Measurements from ENCODE around the gene COL24A1. TPM values are rescaled to one million over a fixed set of nuclear protein-coding genes. Genes with fewer than 3 reads are reported as not detected.
"Not testable (repeated sequence)": the region's sequence is repeated elsewhere in the genome, so short reads cannot be mapped to it uniquely, and the experiment has no call there.

COL24A1 gene
- total RNA-seq, 1 donor from 2014 or later, result under 0.01 TPM

DNA sequence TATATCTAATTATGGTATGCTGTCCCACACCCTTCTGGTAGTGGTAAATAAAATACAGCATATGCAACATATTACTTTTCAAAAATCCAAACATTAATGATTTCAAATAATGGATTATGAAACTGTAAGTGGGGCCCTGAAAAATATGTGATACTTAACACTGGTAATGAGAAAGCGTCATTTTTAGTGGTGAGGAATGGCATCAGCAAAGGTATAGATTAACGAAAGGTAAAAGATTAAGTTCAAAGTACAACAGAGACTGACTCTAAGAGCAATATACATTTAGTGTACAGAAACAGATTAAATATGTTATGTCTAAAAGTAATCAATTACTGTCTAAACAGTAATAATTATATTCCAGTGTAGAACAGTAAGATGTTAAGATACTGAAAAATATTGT lies 194.1 kb downstream of the COL24A1 start:
- H3K27me3 ChIP-seq (ENCODE audit: control insufficient read depth, insufficient read depth, low read length), result no peaks in the 10 kb centered on the region
- TF ChIP-seq, protein P1, sequence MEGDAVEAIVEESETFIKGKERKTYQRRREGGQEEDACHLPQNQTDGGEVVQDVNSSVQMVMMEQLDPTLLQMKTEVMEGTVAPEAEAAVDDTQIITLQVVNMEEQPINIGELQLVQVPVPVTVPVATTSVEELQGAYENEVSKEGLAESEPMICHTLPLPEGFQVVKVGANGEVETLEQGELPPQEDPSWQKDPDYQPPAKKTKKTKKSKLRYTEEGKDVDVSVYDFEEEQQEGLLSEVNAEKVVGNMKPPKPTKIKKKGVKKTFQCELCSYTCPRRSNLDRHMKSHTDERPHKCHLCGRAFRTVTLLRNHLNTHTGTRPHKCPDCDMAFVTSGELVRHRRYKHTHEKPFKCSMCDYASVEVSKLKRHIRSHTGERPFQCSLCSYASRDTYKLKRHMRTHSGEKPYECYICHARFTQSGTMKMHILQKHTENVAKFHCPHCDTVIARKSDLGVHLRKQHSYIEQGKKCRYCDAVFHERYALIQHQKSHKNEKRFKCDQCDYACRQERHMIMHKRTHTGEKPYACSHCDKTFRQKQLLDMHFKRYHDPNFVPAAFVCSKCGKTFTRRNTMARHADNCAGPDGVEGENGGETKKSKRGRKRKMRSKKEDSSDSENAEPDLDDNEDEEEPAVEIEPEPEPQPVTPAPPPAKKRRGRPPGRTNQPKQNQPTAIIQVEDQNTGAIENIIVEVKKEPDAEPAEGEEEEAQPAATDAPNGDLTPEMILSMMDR (IDR thresholded peaks at IDR 0.05; ENCODE audit: insufficient read depth, low read length, severe bottlenecking), result no peak
- FAIRE-seq (no peak), DNase-seq (ENCODE audit: low read depth) (no peak)
- H3K4me3 ChIP-seq (ENCODE audit: low read depth, low read length), result no peak overlapping the region
- no peaks in the 10 kb centered on the region for H3K36me3 ChIP-seq (ENCODE audit: control insufficient read depth, insufficient read depth, low read length)

- DNase-seq (ENCODE audit: low read depth) (no peak), FAIRE-seq (no peak)
- H3K27me3 ChIP-seq (ENCODE audit: control insufficient read depth, insufficient read depth, low read length), result no peaks in the 10 kb centered on the region
- no peaks in the 10 kb centered on the region for H3K36me3 ChIP-seq (ENCODE audit: control insufficient read depth, insufficient read depth, low read length)
- H3K4me3 ChIP-seq (ENCODE audit: low read depth, low read length), result no peak overlapping the region
- TF ChIP-seq, protein P1 (IDR thresholded peaks at IDR 0.05; ENCODE audit: insufficient read depth, low read length, severe bottlenecking), result no peak
Observed at GRCh38 chr1:85957760-85958159, 198.8 kb downstream of the COL24A1 start.

GRCh38 chr1:85955218-85955617 lies 201.4 kb downstream of the COL24A1 start:
- not testable (repeated sequence) for H3K36me3 ChIP-seq (ENCODE audit: control insufficient read depth, insufficient read depth, low read length); H3K4me3 ChIP-seq (ENCODE audit: low read depth, low read length); FAIRE-seq; DNase-seq (ENCODE audit: low read depth); H3K27me3 ChIP-seq (ENCODE audit: control insufficient read depth, insufficient read depth, low read length)

- no peak overlapping the region for H3K4me3 ChIP-seq (ENCODE audit: low read depth, low read length)
- H3K36me3 ChIP-seq (ENCODE audit: control insufficient read depth, insufficient read depth, low read length), result no peaks in the 10 kb centered on the region
- no peaks in the 10 kb centered on the region for H3K27me3 ChIP-seq (ENCODE audit: control insufficient read depth, insufficient read depth, low read length)
- TF ChIP-seq, protein P1 (IDR thresholded peaks at IDR 0.05; ENCODE audit: insufficient read depth, low read length, severe bottlenecking), result no peak
- no peak for FAIRE-seq
- no peak for DNase-seq (ENCODE audit: low read depth)
Observed at GRCh38 chr1:85952460-85952859, 204.1 kb downstream of the COL24A1 start.

DNA sequence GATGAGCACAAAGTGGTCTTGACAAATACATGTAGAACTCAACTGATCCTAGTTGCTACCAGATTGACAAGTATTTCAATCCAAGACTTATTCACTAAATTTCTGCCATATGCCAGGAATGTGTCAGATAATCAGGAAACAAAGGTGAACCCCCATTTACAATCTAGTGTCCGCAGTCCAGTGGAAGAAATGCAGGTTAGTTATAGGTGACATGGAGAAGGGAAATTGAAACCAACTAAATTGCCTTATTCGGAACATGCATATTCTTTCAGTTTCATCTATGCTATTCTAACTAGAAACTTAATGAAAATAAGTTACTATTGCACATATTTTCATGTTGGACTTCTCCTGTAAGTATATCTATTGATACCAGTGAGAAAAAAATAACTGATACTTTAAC lies 209.4 kb downstream of the COL24A1 start:
- Histone ChIP-seq H3K36me3 (ENCODE audit: control insufficient read depth, insufficient read depth, low read length) (no peaks in the 10 kb centered on the region), H3K4me3 (ENCODE audit: low read depth, low read length) (no peak overlapping the region), H3K27me3 (ENCODE audit: control insufficient read depth, insufficient read depth, low read length) (no peaks in the 10 kb centered on the region)
- DNase-seq (ENCODE audit: low read depth) (no peak), FAIRE-seq (no peak)
- TF ChIP-seq, protein P1 (IDR thresholded peaks at IDR 0.05; ENCODE audit: insufficient read depth, low read length, severe bottlenecking), result no peak

- TF ChIP-seq, protein P1 (IDR thresholded peaks at IDR 0.05; ENCODE audit: insufficient read depth, low read length, severe bottlenecking), result no peak
Observed at GRCh38 chr1:85943945-85944344, 212.6 kb downstream of the COL24A1 start.

More at GRCh38 chr1:85943945-85944344, 212.6 kb downstream of the COL24A1 start:
- H3K27me3 ChIP-seq (ENCODE audit: control insufficient read depth, insufficient read depth, low read length), result no peaks in the 10 kb centered on the region
- H3K4me3 ChIP-seq (ENCODE audit: low read depth, low read length), result no peak overlapping the region
- FAIRE-seq, result no peak
- H3K36me3 ChIP-seq (ENCODE audit: control insufficient read depth, insufficient read depth, low read length), result no peaks in the 10 kb centered on the region
- DNase-seq (ENCODE audit: low read depth), result no peak

Measured in bronchial epithelial cell (primary cell).